Skeletal muscle satellite cell (primary cell): ENCODE results near the gene MMP7. TPM values are rescaled to one million over a fixed set of nuclear protein-coding genes. Genes with fewer than 3 reads are reported as not detected.

Source experiments
- H3K27me3 ChIP-seq: 2 replicates; pipeline ENCODE4 v1.7.0; 2013; ENCODE audit warnings: low read length; ENCODE audit not compliant: control insufficient read depth, insufficient read depth
- H3K36me3 ChIP-seq: 2 replicates; pipeline ENCODE4 v1.7.0; 2013; ENCODE audit warnings: mild to moderate bottlenecking, control low read depth, low read length; ENCODE audit not compliant: insufficient read depth
- H3K4me1 ChIP-seq: 2 replicates; pipeline ENCODE4 v1.7.0; 2013; ENCODE audit warnings: low read length; ENCODE audit not compliant: control insufficient read depth, insufficient read depth
- H3K4me2 ChIP-seq: 2 replicates; pipeline ENCODE4 v1.7.0; 2013; ENCODE audit warnings: mild to moderate bottlenecking, low read length
- H3K4me3 ChIP-seq: 2 replicates; pipeline ENCODE4 v1.7.0; 2013; ENCODE audit warnings: low read length
- H3K9ac ChIP-seq: 2 replicates; pipeline ENCODE4 v1.7.0; 2013; ENCODE audit warnings: mild to moderate bottlenecking, low read depth, low read length, moderate library complexity
- H3K9me3 ChIP-seq: replicated peaks from 2 replicates; pipeline ENCODE4 v1.7.0; 2013; ENCODE audit warnings: mild to moderate bottlenecking, control low read depth, low read length
- total RNA-seq: library from RNA; depleted of rRNA; stranded (reverse); fragments of >200 nt; gene quantifications from 2 replicates; pipeline ENCODE4 v1.2.3, GENCODE V29; 2012; rRNA removed

The MMP7 gene, protein sequence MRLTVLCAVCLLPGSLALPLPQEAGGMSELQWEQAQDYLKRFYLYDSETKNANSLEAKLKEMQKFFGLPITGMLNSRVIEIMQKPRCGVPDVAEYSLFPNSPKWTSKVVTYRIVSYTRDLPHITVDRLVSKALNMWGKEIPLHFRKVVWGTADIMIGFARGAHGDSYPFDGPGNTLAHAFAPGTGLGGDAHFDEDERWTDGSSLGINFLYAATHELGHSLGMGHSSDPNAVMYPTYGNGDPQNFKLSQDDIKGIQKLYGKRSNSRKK
- total RNA-seq, result not detected in 2 replicates

DNA sequence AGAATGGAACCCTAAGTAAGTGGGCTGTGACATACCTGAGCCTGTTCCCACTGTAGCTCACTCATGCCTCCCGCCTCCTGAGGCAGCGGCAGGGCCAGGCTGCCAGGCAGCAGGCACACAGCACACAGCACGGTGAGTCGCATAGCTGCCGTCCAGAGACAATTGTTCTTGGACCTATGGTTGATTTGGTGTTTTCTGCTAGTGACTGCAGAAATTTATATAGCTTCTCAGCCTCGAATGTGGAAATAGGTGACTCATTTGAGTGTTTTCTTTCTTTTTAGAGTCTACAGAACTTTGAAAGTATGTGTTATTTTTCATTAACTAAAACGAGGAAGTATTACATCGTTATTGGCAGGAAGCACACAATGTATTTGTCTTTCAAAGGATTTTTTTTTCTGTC, at the start of gene MMP7:
MMP7 (minus strand) TSS at position 190 of the 400 bp plus-strand sequence; CDS start at position 143, 47 bp downstream.
- Histone ChIP-seq H3K9ac (no peak within 1 kb of the TSS), H3K4me2 (peak within 1 kb of the TSS; percentile 16), H3K4me1 (peaks cover 7% of the 10 kb centered on the region), H3K36me3 (no peaks in the 10 kb centered on the region), H3K27me3 (no peaks in the 10 kb centered on the region), H3K9me3 (no peaks in the 10 kb centered on the region), H3K4me3 (no peak within 1 kb of the TSS)

DNA sequence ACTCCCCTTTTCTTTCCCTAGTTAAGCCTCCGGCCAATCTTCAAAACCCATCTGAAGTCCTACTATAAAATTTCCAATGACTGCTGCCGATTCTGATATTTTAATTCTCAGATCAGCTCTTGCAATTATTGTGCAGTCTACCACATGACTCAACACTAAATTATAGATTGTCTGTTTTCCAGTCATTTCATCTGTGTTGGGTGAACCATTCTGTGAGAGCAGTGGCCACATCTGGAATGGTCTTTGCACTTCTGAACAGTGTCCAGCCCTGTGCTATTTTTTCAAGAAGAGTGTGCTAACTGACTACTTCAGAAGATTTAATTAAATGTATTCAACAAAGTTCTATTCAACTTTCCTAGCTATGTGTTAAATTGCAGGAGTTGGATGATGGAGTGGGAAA, 47.2 kb upstream of the MMP7 start:
- Histone ChIP-seq H3K36me3 (no peaks in the 10 kb centered on the region), H3K4me3 (no peak overlapping the region), H3K27me3 (no peaks in the 10 kb centered on the region), H3K9me3 (no peaks in the 10 kb centered on the region), H3K4me2 (no peak overlapping the region), H3K9ac (no peak overlapping the region), H3K4me1 (peaks cover 5% of the 10 kb centered on the region)

DNA sequence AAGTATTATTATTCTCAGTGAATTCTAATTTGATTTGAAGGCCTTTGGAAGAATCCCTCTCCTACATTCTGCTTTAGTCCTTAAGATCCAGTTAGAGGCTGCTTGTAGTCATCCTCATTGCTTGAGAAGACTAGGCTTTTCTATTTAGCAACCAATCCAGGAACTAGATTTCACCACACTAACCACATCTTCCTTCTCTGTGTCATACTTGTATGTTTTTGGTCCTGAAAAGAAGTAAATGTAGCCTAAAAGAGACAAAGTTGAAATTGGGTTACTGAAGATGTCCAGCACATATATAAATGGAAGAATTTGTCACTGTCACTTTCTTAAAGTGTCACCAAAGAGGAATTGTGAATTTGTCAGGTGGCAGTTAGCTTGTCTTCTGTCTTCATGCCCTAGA, 46.6 kb upstream of the MMP7 start:
- no peaks in the 10 kb centered on the region for H3K9me3 ChIP-seq

DNA sequence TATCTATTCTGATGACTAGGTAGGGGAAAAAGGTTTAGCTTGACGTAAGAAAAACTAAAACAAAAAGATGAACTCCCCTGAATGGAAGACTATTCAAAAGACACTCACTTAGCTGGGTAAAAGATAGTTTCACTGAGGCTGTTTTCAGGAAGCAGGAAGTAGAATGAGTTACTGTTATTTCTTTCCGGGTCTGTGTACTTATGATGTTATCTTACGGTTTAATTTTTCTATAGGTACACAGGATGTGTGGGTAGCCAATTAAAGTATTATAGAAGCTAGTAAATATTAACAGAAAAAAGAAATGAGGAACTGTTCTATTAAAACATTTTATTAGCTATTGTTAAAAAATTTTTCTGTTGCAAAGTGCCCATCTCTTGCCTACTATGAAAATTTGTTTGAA, 45.8 kb upstream of the MMP7 start:
- no peaks in the 10 kb centered on the region for H3K27me3 ChIP-seq

More for the DNA sequence above, 46.6 kb upstream of the MMP7 start:
- H3K4me1 ChIP-seq, result peaks cover 5% of the 10 kb centered on the region
- no peak overlapping the region for H3K4me3 ChIP-seq
- H3K9ac ChIP-seq, result no peak overlapping the region
- no peaks in the 10 kb centered on the region for H3K36me3 ChIP-seq
- H3K4me2 ChIP-seq, result no peak overlapping the region
- no peaks in the 10 kb centered on the region for H3K27me3 ChIP-seq

DNA sequence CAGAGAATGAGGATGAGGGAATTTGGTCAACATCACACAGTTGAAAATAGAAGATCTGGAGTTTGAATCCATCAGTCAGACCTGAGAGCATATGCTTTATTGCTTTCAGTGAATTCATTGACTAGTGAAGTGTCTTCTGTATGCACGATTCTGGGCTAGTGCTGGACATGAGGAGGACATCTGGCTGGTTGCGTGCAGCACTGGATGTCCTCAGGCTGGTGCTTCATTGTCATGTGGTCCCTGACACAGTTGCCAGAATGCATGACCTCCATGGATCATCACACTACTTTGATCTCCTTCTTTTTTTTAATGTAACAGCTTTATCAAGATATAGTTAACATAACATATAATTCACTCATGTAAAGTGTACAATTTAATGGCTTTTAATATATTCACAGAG, 44.5 kb upstream of the MMP7 start:
- Histone ChIP-seq H3K4me1 (peaks cover 2% of the 10 kb centered on the region), H3K4me2 (no peak overlapping the region), H3K4me3 (no peak overlapping the region), H3K9ac (no peak overlapping the region), H3K9me3 (no peaks in the 10 kb centered on the region), H3K27me3 (no peaks in the 10 kb centered on the region), H3K36me3 (no peaks in the 10 kb centered on the region)

More for the DNA sequence above, 45.8 kb upstream of the MMP7 start:
- no peak overlapping the region for H3K9ac ChIP-seq
- H3K4me3 ChIP-seq, result no peak overlapping the region
- H3K4me2 ChIP-seq, result no peak overlapping the region
- no peaks in the 10 kb centered on the region for H3K9me3 ChIP-seq
- peaks cover 5% of the 10 kb centered on the region for H3K4me1 ChIP-seq
- no peaks in the 10 kb centered on the region for H3K36me3 ChIP-seq

DNA sequence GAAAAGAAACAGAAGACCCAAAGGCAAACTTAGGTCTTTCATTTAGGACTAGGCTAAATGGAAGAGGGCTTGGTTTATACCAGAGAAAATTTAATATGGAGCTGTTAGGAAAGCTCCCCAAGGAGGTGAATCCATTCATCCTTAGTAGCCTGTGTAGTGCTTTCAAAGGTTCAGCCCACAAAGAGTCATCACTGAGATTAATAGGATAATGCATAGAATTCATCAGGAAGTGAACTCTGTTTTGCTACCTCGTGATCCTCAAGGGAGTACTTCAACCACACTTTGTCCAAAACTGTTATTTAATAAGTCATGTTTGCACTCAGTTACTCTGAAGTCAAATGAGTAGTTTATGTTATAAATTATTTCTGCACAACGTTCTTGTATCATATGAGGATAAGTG, 43.3 kb upstream of the MMP7 start:
- Histone ChIP-seq H3K27me3 (no peaks in the 10 kb centered on the region), H3K4me3 (no peak overlapping the region), H3K9me3 (peaks cover under 1% of the 10 kb centered on the region), H3K4me1 (no peaks in the 10 kb centered on the region), H3K9ac (no peak overlapping the region), H3K36me3 (no peaks in the 10 kb centered on the region), H3K4me2 (no peak overlapping the region)

DNA sequence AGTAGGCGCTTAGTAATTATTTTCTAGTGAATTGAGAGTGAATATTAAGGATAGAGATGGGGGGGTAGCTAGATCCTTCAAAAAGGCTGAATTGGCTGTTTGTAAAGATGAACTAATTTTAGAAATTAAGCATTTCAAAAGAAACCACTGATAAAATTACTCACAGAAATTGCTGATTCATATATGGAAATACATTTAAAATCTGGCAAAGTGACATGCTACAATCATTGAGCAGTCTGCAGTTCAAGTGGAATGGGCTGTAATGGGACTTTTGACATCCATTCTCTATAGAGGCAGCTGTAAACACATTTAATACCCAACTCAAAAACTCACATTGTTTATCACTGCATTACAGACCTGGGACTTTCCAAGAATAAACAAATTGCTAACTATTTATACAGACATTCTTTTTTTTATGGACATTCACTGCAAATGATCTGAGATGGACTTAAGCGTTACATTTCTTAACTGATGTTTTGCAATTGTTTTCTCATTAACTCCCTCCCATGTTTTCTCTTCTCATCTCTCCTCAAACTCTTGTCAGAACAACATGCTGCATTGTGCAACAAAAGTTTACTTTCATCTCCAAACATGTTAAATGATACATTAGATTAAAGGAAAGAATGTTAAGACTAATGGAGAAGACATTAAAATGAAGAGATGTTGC, 42.1 kb upstream of the MMP7 start:
- H3K4me1 ChIP-seq, result no peaks in the 10 kb centered on the region
- H3K36me3 ChIP-seq, result no peaks in the 10 kb centered on the region
- no peak overlapping the region for H3K4me3 ChIP-seq
- no peak overlapping the region for H3K4me2 ChIP-seq
- peaks cover 6% of the 10 kb centered on the region for H3K9me3 ChIP-seq
- H3K9ac ChIP-seq, result no peak overlapping the region
- H3K27me3 ChIP-seq, result no peaks in the 10 kb centered on the region

DNA sequence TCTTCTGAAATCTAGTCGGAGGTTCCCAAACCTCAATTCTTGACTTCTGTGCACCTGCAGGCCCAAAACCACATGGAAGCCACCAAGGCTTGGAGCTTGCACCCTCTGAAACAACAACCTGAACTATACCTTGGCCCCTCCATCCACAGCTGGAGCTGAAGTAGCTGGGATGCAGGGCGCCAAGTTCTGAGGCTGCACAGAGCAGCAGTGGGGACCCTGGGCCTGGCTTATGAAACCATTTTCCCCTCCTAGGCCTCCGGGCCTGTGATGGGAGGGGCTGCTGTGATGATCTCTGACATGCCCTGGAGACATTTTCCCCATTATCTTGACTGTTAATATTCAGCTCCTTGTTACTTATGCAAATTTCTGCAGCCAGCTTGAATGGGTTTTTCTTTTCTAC, 38.3 kb upstream of the MMP7 start:
- no peaks in the 10 kb centered on the region for H3K27me3 ChIP-seq
- H3K9ac ChIP-seq, result no peak overlapping the region
- no peak overlapping the region for H3K4me3 ChIP-seq
- H3K36me3 ChIP-seq, result no peaks in the 10 kb centered on the region
- no peak overlapping the region for H3K4me2 ChIP-seq
- H3K4me1 ChIP-seq, result peaks cover 5% of the 10 kb centered on the region
- H3K9me3 ChIP-seq, result peaks cover 6% of the 10 kb centered on the region

DNA sequence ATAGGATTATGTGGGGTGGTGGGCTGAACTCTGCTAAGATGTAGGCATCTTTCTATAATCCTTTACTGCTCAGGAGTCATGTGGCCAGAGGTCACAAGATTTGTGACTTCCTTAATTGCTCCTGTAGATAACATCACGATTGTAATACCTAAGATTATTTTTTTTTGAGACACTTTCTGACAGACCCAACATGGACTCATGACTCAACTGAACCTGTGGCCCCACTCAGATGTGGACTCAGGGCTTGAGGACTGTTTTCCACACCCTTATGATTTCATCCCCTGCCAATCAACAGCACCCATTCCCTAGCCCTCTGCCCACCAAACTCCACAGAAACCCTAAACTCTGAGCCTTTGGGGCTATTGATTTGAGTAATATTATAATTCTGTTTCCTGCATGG, 35.6 kb upstream of the MMP7 start:
- Histone ChIP-seq H3K36me3 (no peaks in the 10 kb centered on the region), H3K27me3 (no peaks in the 10 kb centered on the region), H3K9me3 (peaks cover 6% of the 10 kb centered on the region), H3K4me2 (no peak overlapping the region), H3K4me1 (peaks cover 27% of the 10 kb centered on the region), H3K4me3 (no peak overlapping the region), H3K9ac (no peak overlapping the region)

DNA sequence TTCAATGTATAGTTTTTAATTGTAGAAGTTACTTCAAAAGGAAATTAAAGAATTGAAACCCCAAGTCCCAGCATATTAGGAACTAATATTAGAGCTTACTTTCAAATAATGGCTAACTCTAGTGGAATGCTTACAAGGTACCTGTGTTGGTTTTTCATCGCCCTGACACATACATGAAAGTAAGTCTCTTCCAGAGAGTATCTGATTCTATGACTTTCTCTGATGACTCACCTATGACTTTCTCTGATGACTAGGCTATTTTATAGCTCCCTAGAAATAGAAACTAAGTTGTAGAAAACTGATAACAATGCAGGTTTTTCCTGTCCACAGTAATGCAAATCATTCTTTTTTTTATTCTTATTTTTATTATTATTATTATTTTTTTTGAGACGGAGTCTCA, 33.6 kb upstream of the MMP7 start:
- H3K4me2 ChIP-seq, result peak overlapping the region; percentile 49
- no peaks in the 10 kb centered on the region for H3K36me3 ChIP-seq
- H3K9me3 ChIP-seq, result peaks cover 6% of the 10 kb centered on the region
- H3K4me1 ChIP-seq, result peaks cover 40% of the 10 kb centered on the region
- no peak overlapping the region for H3K9ac ChIP-seq
- no peaks in the 10 kb centered on the region for H3K27me3 ChIP-seq
- no peak overlapping the region for H3K4me3 ChIP-seq

DNA sequence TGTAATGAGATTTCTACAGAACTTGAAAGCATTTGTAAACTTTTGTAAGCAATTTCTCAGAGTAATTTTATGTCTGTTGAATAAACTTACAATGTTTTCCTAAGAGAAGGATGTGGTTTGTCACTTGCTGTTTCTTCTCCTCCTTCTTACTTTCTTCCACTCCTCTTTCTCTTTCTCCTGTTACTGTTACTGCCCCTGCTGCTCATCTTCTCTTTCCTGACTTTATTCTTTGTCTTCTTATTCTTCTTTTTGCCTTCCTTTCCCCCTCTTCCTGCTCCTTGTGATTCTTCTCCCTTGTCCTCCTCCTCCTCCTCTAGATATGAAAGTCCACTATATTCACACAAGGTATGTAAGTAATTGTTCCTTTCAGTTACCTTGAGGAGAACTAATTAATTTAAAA, 31.1 kb upstream of the MMP7 start:
- Histone ChIP-seq H3K9ac (peak overlapping the region; percentile 68), H3K4me1 (peaks cover 40% of the 10 kb centered on the region), H3K27me3 (no peaks in the 10 kb centered on the region), H3K4me3 (peak overlapping the region; percentile 68), H3K36me3 (no peaks in the 10 kb centered on the region), H3K9me3 (no peaks in the 10 kb centered on the region), H3K4me2 (peak overlapping the region; percentile 91)

DNA sequence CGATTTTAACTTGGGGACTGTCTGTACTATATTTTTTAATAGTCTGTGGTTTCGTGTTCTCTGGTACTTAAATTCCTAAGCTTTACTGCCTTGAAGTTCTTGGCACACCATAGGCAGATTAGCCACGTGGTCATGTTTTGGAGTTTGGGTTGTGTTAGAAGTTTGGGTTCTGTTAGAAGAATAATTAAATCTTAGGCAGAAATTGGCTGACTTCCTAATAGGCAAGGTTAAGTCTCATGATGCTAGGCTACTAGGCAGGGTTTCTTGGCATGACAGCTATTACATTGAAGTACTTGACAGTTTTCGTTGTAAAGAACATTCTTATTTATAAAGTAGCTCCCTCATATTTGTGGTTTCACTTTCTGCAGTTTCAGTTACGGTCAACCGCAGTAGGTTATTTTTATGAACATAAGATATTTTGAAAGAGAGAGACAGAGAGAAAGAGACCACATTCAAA, 30.0 kb upstream of the MMP7 start:
- Histone ChIP-seq H3K4me2 (peak overlapping the region; percentile 91), H3K36me3 (no peaks in the 10 kb centered on the region), H3K4me1 (peaks cover 40% of the 10 kb centered on the region), H3K9ac (peak overlapping the region; percentile 68), H3K27me3 (no peaks in the 10 kb centered on the region), H3K9me3 (no peaks in the 10 kb centered on the region), H3K4me3 (peak overlapping the region; percentile 68)
